ENCODE data around the gene R3HDM2. TPM values are rescaled to one million over a fixed set of nuclear protein-coding genes. Genes with fewer than 3 reads are reported as not detected.

R3HDM2 gene
- total RNA-seq, 4 donors from 2014 or later: 30.3 to 41.5 (median 35.1) TPM

- H3K27ac ChIP-seq (replicated peaks in 1 of 4): no peak overlapping the region
- H3K27me3 ChIP-seq: peaks cover 0 to 95% (median 37%) of the 10 kb centered on the region in 4 donors
- H3K36me3 ChIP-seq: no peaks in the 10 kb centered on the region
- peaks cover 13 to 20% (median 18%) of the 10 kb centered on the region in 4 donors for H3K4me1 ChIP-seq
- TF ChIP-seq POLR2A (IDR thresholded peaks at IDR 0.05; ENCODE audit: low read depth): no peak
- no peak for TF ChIP-seq EP300 (IDR thresholded peaks at IDR 0.05)
- DNase-seq (ENCODE audit: extremely low spot score): no peak
- intact Hi-C loops (cut with DNase I): no loop called here
- 83% methylated on average over 8 of the region's 8 CpGs for WGBS
- H3K4me3 ChIP-seq: no peak overlapping the region
- H3K9me3 ChIP-seq: no peaks in the 10 kb centered on the region
These were observed 43.6 kb upstream of the R3HDM2 start for GRCh38 chr12:57474430-57474829.

- Histone ChIP-seq H3K4me1 (peaks cover 13 to 20% (median 18%) of the 10 kb centered on the region in 4 donors), H3K27me3 (peaks cover 0 to 95% (median 37%) of the 10 kb centered on the region in 4 donors), H3K4me3 (no peak overlapping the region), H3K9me3 (no peaks in the 10 kb centered on the region), H3K36me3 (no peaks in the 10 kb centered on the region), H3K27ac (replicated peaks in 1 of 4) (no peak overlapping the region)
- WGBS: 90% methylated on average over 5 of the region's 5 CpGs
- no peak for DNase-seq (ENCODE audit: extremely low spot score)
- intact Hi-C loops (cut with DNase I): no loop called here
- TF ChIP-seq EP300 (IDR thresholded peaks at IDR 0.05) (no peak), CTCF (IDR thresholded peaks at IDR 0.05) (no peak), POLR2A (IDR thresholded peaks at IDR 0.05; ENCODE audit: low read depth) (no peak), POLR2AphosphoS5 (IDR thresholded peaks at IDR 0.05) (no peak)
These were observed 43.0 kb upstream of the R3HDM2 start for GRCh38 chr12:57473886-57474285.

DNA sequence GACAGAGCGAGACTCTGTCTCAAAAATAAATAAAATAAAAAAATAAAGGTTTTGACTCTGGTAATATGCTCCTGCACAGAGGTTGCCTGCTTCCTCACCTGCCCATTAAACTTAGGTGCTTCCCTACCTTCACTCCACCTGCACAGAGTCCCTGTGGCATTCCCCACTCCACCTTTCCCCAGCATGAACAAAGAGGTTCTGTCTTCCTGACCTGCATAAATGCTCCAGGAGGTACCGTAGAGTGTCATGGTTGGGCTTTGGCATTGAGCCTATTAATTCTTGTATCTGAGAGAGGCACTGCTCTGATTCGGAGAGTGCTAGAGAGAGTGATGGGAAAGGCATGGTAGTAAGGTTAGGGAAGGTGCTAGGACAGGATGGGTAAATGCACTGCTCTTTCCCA lies 42.5 kb upstream of the R3HDM2 start:
- H3K36me3 ChIP-seq: no peaks in the 10 kb centered on the region
- intact Hi-C loops (cut with DNase I): no loop called here

GRCh38 chr12:57472391-57472790 lies 41.5 kb upstream of the R3HDM2 start:
- no peak overlapping the region for H3K4me3 ChIP-seq
- TF ChIP-seq CTCF (IDR thresholded peaks at IDR 0.05) (no peak), POLR2A (IDR thresholded peaks at IDR 0.05; ENCODE audit: low read depth) (no peak), EP300 (IDR thresholded peaks at IDR 0.05) (no peak), POLR2AphosphoS5 (IDR thresholded peaks at IDR 0.05) (no peak)
- no peak for DNase-seq (ENCODE audit: extremely low spot score)
- H3K36me3 ChIP-seq: no peaks in the 10 kb centered on the region
- 92% methylated on average over 3 of the region's 3 CpGs for WGBS
- peaks cover 13 to 20% (median 18%) of the 10 kb centered on the region in 4 donors for H3K4me1 ChIP-seq
- H3K27ac ChIP-seq (replicated peaks in 1 of 4): no peak overlapping the region
- intact Hi-C loops (cut with DNase I): no loop called here
- H3K9me3 ChIP-seq: no peaks in the 10 kb centered on the region
- peaks cover 0 to 94% (median 34%) of the 10 kb centered on the region in 4 donors for H3K27me3 ChIP-seq

More for the DNA sequence above, 42.5 kb upstream of the R3HDM2 start:
- Histone ChIP-seq H3K4me1 (peaks cover 13 to 20% (median 18%) of the 10 kb centered on the region in 4 donors), H3K27me3 (peaks cover 0 to 95% (median 37%) of the 10 kb centered on the region in 4 donors), H3K9me3 (no peaks in the 10 kb centered on the region), H3K27ac (replicated peaks in 1 of 4) (no peak overlapping the region), H3K4me3 (no peak overlapping the region)
- TF ChIP-seq EP300 (IDR thresholded peaks at IDR 0.05): no peak
- no peak for TF ChIP-seq POLR2A (IDR thresholded peaks at IDR 0.05; ENCODE audit: low read depth)
- no peak for TF ChIP-seq POLR2AphosphoS5 (IDR thresholded peaks at IDR 0.05)
- TF ChIP-seq CTCF (IDR thresholded peaks at IDR 0.05): no peak
- WGBS: 39% methylated on average over 3 of the region's 3 CpGs
- no peak for DNase-seq (ENCODE audit: extremely low spot score)

GRCh38 chr12:57471661-57472060 lies 40.8 kb upstream of the R3HDM2 start:
- intact Hi-C loops (cut with DNase I): no loop called here
- Histone ChIP-seq H3K27me3 (peaks cover 0 to 93% (median 29%) of the 10 kb centered on the region in 4 donors), H3K36me3 (no peaks in the 10 kb centered on the region), H3K9me3 (no peaks in the 10 kb centered on the region), H3K27ac (replicated peaks in 1 of 4) (no peak overlapping the region), H3K4me1 (peaks cover 13 to 20% (median 18%) of the 10 kb centered on the region in 4 donors), H3K4me3 (no peak overlapping the region)
- DNase-seq (ENCODE audit: extremely low spot score): no peak
- TF ChIP-seq CTCF (IDR thresholded peaks at IDR 0.05) (no peak), POLR2A (IDR thresholded peaks at IDR 0.05; ENCODE audit: low read depth) (no peak), POLR2AphosphoS5 (IDR thresholded peaks at IDR 0.05) (no peak), EP300 (IDR thresholded peaks at IDR 0.05) (no peak)
- 92% methylated on average over 3 of the region's 3 CpGs for WGBS

Data from esophagus muscularis mucosa (tissue), 4 donors.